HFF-Myc (cell line): Measurements from ENCODE around the gene MYO15A.
A peak's percentile ranks its signal among the peaks of the same experiment; 100 is the strongest.

Experiments
- DNase-seq: peaks from one replicate; pipeline ENCODE4 v3.0.0-alpha.2; 2011; ENCODE audit warnings: low read depth; ENCODE audit errors: extremely low read depth
- H3K4me3 ChIP-seq: replicated peaks from 2 replicates; pipeline ENCODE4 v1.5.1; 2011; ENCODE audit warnings: low read depth, mild to moderate bottlenecking, control low read depth, low read length
- TF ChIP-seq, protein P1 (sequence below): IDR thresholded peaks from 2 replicates; pipeline ENCODE4 v1.5.1; 2012; ENCODE audit warnings: mild to moderate bottlenecking, low read depth, low read length, control low read depth; ENCODE audit errors: missing control alignments

The MYO15A gene

DNA sequence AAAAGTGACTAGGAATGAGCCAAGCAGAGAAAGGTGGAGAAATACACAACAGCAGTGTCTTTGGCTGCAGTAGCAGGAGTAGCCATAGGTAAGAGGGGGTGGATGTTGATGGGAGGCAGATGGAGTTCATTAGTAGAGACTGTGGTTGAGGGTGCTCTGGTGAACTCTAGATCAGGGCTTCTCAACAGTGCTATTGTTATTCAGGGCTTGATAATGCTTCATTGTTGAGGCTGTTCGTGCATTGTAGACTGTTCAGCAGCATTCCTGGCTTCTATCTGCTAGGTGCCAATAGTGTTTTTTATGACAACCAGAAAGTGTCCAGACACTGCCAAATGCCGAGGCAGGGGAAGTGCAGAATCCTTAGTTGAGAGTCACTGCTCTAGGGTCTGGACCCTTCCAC, 78.7 kb downstream of the MYO15A start:
- TF ChIP-seq, protein P1, sequence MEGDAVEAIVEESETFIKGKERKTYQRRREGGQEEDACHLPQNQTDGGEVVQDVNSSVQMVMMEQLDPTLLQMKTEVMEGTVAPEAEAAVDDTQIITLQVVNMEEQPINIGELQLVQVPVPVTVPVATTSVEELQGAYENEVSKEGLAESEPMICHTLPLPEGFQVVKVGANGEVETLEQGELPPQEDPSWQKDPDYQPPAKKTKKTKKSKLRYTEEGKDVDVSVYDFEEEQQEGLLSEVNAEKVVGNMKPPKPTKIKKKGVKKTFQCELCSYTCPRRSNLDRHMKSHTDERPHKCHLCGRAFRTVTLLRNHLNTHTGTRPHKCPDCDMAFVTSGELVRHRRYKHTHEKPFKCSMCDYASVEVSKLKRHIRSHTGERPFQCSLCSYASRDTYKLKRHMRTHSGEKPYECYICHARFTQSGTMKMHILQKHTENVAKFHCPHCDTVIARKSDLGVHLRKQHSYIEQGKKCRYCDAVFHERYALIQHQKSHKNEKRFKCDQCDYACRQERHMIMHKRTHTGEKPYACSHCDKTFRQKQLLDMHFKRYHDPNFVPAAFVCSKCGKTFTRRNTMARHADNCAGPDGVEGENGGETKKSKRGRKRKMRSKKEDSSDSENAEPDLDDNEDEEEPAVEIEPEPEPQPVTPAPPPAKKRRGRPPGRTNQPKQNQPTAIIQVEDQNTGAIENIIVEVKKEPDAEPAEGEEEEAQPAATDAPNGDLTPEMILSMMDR, result no peak
- peak overlapping the region; percentile 94 for H3K4me3 ChIP-seq
- DNase-seq, result no peak

DNA sequence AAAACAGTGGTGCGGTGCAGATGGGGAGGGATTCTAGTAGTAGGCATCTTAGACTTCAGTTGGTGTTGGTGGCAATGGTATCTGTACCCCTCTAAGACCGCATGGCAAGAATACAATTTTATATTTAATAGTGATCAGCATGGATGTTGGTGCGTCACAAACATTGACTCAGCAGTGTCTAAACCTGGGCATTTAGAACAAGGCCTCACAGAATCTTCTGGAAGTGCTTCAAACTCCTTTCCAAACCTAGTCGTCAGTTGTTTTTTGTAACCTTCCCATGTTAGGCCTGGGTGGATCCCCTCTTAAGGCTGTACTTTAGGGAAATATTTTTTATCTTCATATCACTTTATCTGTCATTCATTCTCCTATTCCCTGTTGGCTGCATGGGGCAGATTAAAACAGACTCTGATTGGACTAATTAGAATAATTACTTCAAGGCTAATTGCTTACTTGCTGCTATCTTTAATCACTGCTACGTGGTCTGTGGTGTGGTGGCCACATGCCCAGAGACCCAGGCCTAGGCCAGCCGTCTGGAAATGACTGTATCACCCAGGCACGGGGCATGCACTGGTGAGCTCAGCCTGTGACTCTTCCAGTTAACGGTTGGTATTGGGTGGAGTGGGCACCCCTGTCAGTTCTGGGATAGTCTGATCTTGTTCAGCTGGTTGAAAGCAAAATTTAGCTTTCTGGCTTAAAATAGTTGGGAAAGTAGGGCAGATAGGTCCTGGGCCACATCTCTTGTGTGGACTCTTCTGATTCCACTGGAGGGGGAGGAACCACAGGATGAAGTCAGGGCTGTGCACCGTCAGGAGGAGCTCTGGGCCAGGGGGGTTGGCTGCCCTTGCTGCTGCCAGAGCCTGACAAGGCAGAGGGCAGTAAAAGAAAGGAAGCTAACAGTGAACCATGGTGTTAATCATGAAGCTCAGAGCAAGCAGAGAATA, 79.5 kb downstream of the MYO15A start:
- H3K4me3 ChIP-seq, result peak overlapping the region; percentile 94
- TF ChIP-seq, protein P1, result no peak
- no peak for DNase-seq

DNA sequence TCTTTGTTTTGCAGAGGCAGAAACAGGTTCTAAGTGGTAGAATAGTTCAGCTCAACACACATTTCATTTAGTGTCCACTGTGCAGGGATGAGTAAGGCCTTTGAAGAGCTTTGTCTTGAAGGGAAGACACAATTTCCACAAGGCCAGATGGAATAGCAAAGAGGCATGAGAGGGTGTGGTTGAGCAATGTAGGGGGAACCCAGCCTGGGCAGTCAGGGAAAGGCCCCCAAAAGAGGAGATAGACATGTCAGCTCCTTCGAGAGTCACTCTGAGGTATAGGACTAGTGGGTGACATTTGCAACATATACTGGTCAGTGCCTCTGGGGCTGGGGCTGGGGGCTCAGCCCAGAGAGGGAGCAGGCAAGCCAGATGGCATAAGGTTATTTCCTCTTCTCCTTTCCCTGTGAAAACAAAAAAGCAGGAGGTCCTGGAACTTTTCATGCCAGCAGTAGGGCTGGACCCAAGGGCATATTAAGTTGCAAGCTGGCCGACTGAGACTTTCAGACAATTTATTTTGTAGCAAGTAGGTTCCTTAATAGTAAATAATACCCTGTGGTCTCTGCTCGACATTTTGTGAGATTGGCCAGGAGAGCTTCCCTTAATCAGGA, 82.2 kb downstream of the MYO15A start:
- TF ChIP-seq, protein P1, result no peak
- H3K4me3 ChIP-seq, result no peak overlapping the region
- DNase-seq, result no peak

DNA sequence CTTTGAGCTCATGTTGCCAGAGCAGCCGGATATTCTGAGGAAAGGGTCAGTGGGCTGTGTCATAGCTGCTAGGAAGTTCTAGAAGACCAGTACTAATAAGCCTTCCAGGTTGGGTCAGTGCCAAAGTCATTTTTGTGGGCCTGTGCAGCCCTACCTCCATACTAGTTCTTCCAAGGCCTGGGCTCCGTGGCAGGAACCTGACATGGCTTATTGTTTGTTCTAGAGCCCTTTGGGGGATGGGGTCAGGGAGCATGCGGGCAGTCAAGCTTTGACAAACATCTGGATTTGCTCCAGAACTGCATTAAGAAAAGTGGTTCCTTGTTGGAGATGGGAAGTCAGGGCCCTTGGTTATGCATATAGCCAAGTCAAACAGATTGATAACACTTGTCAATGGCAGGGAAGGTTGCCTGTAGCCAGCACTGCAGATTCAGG, 82.7 kb downstream of the MYO15A start:
- no peak for DNase-seq
- TF ChIP-seq, protein P1, result no peak

DNA sequence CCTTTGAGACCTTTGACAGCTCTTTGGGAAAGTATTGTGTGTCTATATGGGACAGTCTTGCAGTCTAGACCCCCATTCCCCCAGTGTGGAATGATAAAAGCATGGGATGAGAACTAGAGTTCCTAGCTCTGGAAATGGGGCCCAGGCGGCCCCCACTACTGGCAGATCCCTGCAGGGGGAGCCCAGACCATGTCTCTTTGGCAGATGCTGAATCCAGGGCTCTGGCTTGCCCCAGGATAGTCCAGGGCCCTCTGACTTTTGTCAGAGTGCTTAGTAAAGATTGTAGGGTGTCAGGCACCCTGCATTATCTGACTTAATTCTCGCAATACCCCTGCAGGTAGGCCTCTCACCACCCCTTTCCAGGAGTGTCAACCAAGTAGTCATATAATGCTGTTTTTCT, 83.4 kb downstream of the MYO15A start:
- DNase-seq, result no peak
- TF ChIP-seq, protein P1, result peak; percentile 42
- no peak overlapping the region for H3K4me3 ChIP-seq

More for the DNA sequence above, 82.7 kb downstream of the MYO15A start:
- H3K4me3 ChIP-seq, result no peak overlapping the region

DNA sequence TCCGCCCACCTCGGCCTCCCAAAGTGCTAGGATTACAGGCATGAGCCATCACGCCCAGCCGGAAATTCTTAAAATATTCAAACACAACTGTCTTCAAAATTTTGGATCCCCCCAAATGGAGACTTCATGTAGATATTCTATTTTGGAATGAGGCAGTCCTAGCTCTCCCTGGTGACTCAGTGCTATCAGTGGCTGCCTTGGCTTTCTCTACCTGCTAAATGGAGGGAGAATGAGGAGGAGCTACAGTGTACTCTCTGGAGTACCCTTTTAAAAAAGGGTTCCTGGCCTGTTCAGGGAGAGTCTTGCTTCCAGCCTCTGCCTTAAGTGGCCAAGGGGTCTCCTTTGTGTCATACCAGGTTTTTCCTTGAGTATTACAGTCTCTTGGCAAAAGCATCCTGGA, 85.8 kb downstream of the MYO15A start:
- no peak for DNase-seq
- H3K4me3 ChIP-seq, result no peak overlapping the region
- TF ChIP-seq, protein P1, result no peak
